AG04450 (cell line): ENCODE measurements around the gene IL1RAPL1. TPM values are rescaled to one million over a fixed set of nuclear protein-coding genes. Genes with fewer than 3 reads are reported as not detected.

Experiments used
- CTCF ChIA-PET: fragments of 300-600, 350-600 bp; formaldehyde crosslinking; extraction: SDS; loops from one replicate; lab custom pipeline; 2022; ENCODE audit warnings: antibody characterized with exemption, inconsistent platforms; lab: Charles Lee
- POLR2A ChIA-PET: fragments of 350-600 bp; formaldehyde crosslinking; extraction: SDS; loops from one replicate; lab custom pipeline; 2021; ENCODE audit warnings: antibody characterized with exemption, inconsistent platforms; lab: Yijun Ruan, JAX
- DNase-seq: peaks from one replicate; pipeline ENCODE4 v3.0.0-alpha.2; 2011; ENCODE audit warnings: low read depth, low spot score
- H3K27ac ChIP-seq: one replicate; pipeline ENCODE4 v1.5.1; 2012; ENCODE audit warnings: low read depth, low read length, control low read depth
- H3K27me3 ChIP-seq: one replicate; pipeline ENCODE4 v1.6.0; 2012; ENCODE audit warnings: low read length; ENCODE audit not compliant: control insufficient read depth, insufficient read depth
- H3K4me3 ChIP-seq: 2 replicates; pipeline ENCODE4 v1.5.1; 2011; ENCODE audit warnings: mild to moderate bottlenecking, low read depth, low read length, control low read depth
- H3K9me3 ChIP-seq: 2 replicates; pipeline ENCODE4 v1.5.1; 2012; ENCODE audit warnings: low read length; ENCODE audit not compliant: control insufficient read depth, insufficient read depth
- CTCF ChIP-seq: IDR thresholded peaks from 2 replicates; pipeline ENCODE4 v1.5.1; 2011; ENCODE audit warnings: low read depth, low read length, control low read depth, inconsistent platforms
- polyA plus RNA-seq: library from polyadenylated mRNA; depleted of rRNA; stranded (reverse); fragments of >200 nt; gene quantifications from 2 replicates; pipeline ENCODE4 v1.2.3, GENCODE V29; 2011

Gene IL1RAPL1
- polyA plus RNA-seq, 1 experiment, result 0.93 TPM

GRCh38 chrX:29581223-29581622 lies 994.0 kb downstream of the IL1RAPL1 start:
- H3K27me3 ChIP-seq, result no peaks in the 10 kb centered on the region
- no peak overlapping the region for H3K4me3 ChIP-seq
- DNase-seq, result no peak
- ChIA-PET POLR2A (no interaction called here), CTCF (no interaction called here)
- no peak for TF ChIP-seq CTCF
- H3K9me3 ChIP-seq, result no peaks in the 10 kb centered on the region
- H3K27ac ChIP-seq, result no peak overlapping the region

- TF ChIP-seq CTCF, result no peak
- CTCF ChIA-PET, result no interaction called here
These were observed 999.9 kb downstream of the IL1RAPL1 start for GRCh38 chrX:29587107-29587506.

GRCh38 chrX:29590921-29591320 lies 1003.7 kb downstream of the IL1RAPL1 start:
- ChIA-PET CTCF (no interaction called here), POLR2A (no interaction called here)
- no peak for TF ChIP-seq CTCF
- H3K4me3 ChIP-seq, result no peak overlapping the region
- no peaks in the 10 kb centered on the region for H3K9me3 ChIP-seq
- H3K27me3 ChIP-seq, result no peaks in the 10 kb centered on the region
- DNase-seq, result no peak
- H3K27ac ChIP-seq, result no peak overlapping the region

More at GRCh38 chrX:29587107-29587506, 999.9 kb downstream of the IL1RAPL1 start:
- POLR2A ChIA-PET, result no interaction called here
- no peak for DNase-seq
- H3K9me3 ChIP-seq, result no peaks in the 10 kb centered on the region
- no peaks in the 10 kb centered on the region for H3K27me3 ChIP-seq
- no peak overlapping the region for H3K27ac ChIP-seq
- H3K4me3 ChIP-seq, result no peak overlapping the region

- no peaks in the 10 kb centered on the region for H3K9me3 ChIP-seq
- H3K27me3 ChIP-seq, result no peaks in the 10 kb centered on the region
- no peak overlapping the region for H3K4me3 ChIP-seq
- TF ChIP-seq CTCF, result no peak
- ChIA-PET CTCF (no interaction called here), POLR2A (no interaction called here)
- no peak overlapping the region for H3K27ac ChIP-seq
- DNase-seq, result no peak
These were observed 1017.1 kb downstream of the IL1RAPL1 start for GRCh38 chrX:29604381-29604780.

GRCh38 chrX:29617276-29617675 lies 1030.0 kb downstream of the IL1RAPL1 start:
- ChIA-PET POLR2A (no interaction called here), CTCF (interaction anchor here (0.5 to 0.6 kb wide), 2 partner anchors 461 to 1053 kb away, joined by 3 read pairs; no protein-coding TSS in a partner anchor)
- H3K27ac ChIP-seq, result no peak overlapping the region

More at GRCh38 chrX:29617276-29617675, 1030.0 kb downstream of the IL1RAPL1 start:
- Histone ChIP-seq H3K4me3 (no peak overlapping the region), H3K9me3 (no peaks in the 10 kb centered on the region), H3K27me3 (no peaks in the 10 kb centered on the region)
- DNase-seq, result no peak
- TF ChIP-seq CTCF, result no peak
